HG03571 (cell line): ENCODE measurements around the gene KMT2A.

Source experiments
- ATAC-seq: cut with Tn5 transposase; IDR thresholded peaks from one replicate; pipeline ENCODE4 v1.9.1; 2021; ENCODE audit not compliant: unreplicated experiment

KMT2A gene

DNA sequence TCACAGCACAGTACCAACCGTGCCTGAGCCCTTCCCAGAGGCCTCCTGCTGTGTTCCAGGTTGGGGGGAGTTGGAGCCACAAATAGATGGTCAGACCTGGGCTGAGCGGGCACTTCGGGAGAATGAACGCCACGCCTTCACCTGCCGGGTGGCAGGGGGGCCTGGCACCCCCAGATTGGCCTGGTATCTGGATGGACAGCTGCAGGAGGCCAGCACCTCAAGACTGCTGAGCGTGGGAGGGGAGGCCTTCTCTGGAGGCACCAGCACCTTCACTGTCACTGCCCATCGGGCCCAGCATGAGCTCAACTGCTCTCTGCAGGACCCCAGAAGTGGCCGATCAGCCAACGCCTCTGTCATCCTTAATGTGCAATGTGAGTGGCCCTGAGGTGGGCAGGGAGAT lies 95.8 kb downstream of the KMT2A start:
- ATAC-seq: no peak

DNA sequence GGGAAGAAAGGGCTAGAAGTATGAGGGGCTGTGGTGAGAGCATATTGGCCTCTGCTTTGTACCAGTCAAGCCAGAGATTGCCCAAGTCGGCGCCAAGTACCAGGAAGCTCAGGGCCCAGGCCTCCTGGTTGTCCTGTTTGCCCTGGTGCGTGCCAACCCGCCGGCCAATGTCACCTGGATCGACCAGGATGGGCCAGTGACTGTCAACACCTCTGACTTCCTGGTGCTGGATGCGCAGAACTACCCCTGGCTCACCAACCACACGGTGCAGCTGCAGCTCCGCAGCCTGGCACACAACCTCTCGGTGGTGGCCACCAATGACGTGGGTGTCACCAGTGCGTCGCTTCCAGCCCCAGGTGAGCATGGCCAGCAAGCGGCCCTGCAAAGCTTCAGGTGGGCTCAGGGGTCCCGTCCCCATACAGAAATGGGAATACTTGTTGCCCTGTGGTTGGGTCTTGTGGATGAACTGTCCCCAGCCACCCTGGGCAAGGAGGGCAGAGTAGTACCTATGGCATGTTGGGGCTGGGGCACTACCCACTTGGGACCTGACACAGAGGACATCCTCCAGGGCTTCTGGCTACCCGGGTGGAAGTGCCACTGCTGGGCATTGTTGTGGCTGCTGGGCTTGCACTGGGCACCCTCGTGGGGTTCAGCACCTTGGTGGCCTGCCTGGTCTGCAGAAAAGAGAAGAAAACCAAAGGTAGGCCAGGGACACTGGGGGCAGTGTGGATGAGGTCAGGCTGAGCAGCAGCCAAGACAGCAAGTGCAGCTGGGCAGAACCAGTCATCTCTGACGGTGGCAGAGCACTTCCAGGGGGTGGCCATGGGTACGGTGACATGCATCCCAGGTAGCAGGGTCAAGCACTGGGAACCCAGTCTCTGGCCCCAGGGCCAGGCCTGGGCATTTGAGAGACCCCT lies 96.8 kb downstream of the KMT2A start:
- no peak for ATAC-seq

DNA sequence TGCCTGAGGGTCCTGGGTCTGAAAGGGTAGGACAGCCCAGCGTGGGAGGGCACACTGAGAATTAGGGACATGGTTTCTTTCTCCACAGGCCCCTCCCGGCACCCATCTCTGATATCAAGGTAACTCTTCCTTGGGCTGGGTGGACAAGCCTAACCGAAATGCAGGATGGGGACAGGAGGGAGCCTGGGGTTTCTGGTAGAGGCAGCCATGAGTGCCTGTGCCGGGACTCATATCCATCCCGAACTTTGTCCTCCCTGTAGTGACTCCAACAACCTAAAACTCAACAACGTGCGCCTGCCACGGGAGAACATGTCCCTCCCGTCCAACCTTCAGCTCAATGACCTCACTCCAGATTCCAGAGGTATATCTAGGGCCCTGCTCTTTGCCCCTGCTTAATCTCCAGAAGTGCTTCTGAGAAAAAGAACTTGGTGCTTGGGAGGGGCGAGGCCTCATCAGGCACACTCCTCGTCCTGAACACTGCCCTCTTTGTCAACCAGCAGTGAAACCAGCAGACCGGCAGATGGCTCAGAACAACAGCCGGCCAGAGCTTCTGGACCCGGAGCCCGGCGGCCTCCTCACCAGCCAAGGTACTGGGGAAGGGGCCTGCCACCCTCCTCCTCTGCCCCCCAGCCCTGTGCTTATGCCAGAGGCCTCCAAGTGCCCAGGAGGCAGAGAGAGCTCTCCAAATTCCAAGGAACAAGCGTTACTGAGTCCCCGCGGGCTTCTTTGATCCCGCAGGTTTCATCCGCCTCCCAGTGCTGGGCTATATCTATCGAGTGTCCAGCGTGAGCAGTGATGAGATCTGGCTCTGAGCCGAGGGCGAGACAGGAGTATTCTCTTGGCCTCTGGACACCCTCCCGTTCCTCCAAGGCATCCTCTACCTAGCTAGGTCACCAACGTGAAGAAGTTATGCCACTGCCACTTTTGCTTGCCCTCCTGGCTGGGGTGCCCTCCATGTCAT lies 97.8 kb downstream of the KMT2A start:
- ATAC-seq: no peak

DNA sequence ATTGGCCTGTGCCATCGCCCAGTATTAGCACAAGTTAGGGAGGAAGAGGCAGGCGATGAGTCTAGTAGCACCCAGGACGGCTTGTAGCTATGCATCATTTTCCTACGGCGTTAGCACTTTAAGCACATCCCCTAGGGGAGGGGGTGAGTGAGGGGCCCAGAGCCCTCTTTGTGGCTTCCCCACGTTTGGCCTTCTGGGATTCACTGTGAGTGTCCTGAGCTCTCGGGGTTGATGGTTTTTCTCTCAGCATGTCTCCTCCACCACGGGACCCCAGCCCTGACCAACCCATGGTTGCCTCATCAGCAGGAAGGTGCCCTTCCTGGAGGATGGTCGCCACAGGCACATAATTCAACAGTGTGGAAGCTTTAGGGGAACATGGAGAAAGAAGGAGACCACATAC lies 99.0 kb downstream of the KMT2A start:
- ATAC-seq: no peak

DNA sequence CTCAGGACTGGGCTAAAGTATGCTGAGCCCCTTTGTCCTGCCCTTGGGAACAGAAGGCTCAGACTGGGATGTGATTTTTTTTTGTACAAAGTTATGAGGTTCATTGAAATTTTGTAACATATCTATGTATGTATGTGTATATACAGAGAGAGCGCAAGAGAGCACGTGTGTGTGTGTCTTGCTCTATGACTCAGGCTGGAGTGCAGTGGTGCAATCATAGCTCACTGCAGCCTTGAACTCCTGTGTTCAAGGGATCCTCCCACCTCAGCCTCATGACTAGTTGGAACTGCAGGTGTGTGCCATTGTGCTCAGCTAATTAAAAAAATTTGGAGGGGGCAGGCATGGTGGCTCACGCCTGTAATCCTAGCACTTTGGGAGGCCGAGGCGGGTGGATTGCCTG lies 100.4 kb downstream of the KMT2A start:
- ATAC-seq: no peak

DNA sequence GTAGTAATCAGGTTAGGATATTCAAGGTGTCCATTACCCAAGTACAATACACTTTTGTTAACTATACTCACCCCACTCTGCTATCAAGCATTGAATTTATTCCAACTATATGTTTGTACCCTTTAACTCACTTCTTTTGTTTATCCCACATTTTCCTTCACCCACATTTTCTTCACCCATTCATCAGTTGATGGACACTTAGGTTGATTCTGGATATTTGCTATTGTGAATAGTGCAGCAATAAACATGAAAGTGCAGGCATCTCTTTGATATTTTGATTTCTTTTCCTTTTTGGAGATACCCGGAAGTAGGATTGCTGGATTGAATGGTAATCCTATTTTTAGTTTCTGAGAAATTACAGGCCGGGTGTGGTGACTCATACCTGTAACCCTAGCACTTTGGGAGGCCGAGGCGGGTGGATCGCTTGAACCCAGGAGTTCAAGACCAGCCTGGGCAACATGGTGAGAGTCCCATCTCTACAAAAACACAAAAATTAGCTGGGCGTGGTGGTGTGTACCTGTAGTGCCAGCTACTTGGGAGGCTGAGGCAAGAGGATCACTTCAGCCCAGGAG lies 101.2 kb downstream of the KMT2A start:
- ATAC-seq: no peak

DNA sequence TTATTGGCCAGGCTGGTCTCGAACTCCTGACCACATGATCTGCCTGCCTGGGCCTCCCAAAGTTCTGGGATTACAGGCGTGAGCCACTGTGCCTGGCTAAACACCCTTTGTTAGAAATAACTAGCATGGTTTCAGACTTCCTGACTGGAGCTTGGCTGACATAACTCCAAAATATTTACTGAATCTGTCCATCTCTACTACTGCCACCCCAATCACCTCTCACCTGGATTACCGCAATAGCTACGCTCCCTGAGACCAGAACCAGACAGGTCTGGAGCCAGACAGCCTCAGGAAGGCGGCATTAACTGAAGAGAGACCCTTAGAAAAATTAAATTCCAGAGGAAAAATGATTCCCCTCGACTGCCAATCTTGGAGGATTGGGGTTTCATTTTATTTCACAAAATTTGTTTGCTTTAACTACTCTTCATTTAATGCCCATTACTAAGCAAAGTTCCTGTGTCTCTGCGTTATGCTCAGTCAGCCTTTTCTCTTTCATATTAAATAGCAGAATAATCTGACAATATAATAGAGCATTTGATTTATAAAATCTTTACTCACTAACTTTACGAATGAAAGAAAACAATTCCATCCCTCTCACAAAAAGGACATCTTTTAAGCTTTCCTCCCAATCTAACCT lies 107.8 kb downstream of the KMT2A start:
- ATAC-seq: no peak

DNA sequence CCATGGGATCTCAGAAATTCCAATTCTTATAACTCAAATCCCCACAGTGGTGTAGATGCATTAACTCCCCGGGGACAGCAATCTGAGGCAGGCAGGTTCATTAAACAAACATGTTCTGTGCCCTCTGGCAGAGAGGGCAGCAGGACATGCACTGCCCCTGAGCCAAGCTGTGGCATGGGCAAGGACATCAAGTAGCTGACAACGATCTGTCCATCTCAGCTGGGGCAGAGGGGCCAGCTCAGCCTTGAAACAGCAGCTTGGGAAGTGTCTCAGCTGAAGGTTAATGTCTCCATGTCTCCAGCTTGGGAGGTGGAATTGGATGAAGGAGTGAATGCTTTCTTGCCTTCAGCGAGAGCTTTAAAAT lies 108.3 kb downstream of the KMT2A start:
- no peak for ATAC-seq

DNA sequence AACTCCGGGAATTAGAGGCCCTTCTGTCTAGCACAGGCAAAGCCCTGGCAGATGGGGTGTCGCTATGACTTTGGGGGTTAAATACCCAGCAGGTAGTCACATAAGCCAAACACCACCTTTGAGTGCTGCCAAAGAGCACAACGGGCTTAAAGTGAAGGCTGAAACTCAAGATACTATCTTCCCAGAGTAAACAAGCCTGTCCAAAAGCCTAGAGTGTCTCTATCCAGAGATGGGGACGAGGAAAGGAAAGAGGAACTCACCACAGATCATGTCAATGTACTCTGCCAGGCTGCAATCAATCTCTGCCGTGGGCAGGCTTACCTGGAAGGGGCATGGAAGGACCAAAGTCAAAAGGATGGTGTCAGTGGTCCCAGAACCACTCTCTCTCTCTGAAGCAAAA lies 109.2 kb downstream of the KMT2A start:
- no peak for ATAC-seq

DNA sequence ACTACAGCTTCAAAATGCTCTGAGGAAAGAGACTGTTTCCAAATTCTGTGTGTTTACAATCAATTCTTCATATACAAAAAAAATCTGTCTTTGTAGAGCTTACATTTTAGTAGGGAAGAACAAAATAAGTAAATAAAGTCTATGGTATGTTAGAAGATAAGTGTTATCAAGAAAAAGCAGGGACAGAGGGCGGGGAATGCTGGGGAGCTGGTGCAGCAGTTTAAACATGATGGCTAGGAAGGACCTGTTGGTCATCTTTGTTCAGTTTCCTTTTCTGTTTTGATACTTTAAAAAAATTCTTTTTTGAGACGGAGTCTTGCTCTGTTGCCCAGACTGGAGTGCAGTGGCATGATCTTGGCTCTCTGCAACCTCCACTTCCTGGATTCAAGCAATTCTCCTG lies 110.8 kb downstream of the KMT2A start:
- no peak for ATAC-seq

DNA sequence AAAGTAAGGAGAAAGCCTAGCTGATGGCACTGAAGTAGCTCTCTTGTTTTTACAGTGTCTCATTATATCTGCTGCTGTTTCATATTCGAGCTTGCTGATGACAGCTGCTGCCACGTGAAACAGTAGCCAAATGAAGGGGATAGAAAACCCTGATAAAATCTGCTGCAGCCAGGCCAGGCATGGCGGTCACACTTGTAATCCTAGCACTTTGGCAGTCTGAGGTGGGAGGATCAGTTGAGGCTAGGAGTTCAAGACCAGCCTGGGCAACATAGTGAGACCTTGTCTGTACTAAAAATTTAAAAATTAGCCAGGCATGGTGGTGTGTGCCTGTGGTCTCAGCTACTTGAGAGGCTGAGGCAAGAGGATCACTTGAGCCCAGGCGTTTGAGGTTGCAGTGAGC lies 116.0 kb downstream of the KMT2A start:
- ATAC-seq: no peak

DNA sequence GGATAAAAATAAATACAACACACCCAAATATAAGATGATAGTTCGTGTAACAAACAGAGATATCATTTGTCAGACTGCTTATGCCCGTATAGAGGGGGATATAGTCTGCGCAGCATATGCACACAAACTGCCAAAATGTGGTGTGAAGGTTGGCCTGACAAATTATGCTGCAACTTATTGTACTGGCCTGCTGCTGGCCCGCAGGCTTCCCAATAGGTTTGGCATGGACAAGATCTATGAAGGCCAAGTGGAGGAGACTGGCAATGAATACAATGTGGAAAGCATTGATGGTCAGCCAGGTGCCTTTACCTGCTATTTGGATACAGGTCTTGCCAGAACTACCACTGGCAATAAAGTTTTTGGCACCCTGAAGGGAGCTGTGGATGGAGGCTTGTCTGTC lies 124.5 kb downstream of the KMT2A start:
- ATAC-seq: no peak

DNA sequence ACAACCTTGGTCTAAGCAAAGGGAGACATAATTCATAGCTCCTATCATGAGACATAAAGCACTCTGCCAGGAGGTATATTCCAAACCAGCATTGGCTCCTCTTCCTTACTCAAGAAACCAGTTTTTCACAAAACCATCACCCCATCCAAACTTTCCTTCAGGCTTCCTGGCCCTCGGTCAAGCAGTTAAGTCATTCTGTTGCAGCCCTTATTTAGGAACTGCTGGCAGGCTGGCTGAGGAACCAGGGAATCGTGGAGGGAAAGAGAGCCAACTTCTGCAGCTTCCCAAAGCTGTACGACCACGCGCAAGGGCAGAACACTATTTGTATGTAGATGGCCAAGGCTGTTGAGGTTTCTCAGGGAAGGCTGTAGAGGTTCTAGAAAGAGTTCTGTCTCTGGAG lies 128.8 kb downstream of the KMT2A start:
- ATAC-seq: no peak

DNA sequence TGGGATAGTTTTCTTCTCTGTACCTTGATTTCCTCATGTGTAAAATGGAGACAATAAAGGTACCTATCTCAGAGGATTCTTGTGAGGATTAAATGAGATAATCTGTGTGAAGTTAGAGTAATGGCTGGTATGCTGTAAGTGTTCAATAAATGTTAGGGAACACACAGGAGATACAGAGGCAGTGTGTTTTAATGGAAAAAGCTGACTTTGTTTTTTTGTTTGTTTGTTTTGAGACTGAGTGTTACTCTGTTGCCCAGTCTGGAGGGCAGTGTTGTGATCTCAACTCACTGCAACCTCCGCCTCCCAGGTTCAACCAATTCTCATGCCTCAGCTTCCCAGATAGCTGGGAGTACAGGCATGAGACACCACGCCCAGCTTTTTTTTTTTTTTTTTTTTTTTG lies 133.4 kb downstream of the KMT2A start:
- ATAC-seq: no peak

DNA sequence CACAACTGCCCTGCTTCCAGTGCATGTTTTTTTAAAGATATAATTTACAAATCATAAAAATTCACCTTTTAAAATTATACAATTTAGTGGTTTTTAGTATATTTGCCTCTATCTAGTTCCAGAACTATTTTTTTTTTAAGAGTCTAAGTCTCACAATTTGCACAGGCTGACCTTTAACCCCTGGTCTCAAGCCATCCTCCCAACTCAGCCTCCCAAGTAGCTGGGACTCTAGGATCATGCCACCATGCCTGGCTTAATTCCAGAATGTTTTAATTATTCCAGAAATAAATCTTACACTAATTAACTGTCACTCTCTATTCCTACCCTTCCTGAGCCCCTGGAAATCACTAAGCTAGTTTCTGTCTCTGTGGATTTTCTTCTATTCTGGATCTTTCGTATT lies 134.5 kb downstream of the KMT2A start:
- no peak for ATAC-seq

DNA sequence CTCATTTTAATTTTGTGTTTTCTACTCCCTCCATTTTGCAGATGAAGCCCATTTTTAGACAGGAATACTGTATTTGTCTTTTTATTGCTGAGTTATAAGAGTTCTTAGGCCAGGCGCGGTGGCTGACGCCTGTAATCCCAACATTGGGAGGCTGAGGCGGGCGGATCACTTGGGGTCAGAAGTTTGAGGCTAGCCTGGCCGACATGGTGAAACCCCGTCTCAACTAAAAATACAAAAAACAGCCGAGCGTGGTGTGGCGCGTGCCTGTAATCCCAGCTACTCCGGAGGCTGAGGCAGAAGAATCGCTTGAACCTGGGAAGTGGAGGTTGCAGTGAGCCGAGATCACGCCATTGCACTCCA lies 135.4 kb downstream of the KMT2A start:
- peak; percentile 11 for ATAC-seq

DNA sequence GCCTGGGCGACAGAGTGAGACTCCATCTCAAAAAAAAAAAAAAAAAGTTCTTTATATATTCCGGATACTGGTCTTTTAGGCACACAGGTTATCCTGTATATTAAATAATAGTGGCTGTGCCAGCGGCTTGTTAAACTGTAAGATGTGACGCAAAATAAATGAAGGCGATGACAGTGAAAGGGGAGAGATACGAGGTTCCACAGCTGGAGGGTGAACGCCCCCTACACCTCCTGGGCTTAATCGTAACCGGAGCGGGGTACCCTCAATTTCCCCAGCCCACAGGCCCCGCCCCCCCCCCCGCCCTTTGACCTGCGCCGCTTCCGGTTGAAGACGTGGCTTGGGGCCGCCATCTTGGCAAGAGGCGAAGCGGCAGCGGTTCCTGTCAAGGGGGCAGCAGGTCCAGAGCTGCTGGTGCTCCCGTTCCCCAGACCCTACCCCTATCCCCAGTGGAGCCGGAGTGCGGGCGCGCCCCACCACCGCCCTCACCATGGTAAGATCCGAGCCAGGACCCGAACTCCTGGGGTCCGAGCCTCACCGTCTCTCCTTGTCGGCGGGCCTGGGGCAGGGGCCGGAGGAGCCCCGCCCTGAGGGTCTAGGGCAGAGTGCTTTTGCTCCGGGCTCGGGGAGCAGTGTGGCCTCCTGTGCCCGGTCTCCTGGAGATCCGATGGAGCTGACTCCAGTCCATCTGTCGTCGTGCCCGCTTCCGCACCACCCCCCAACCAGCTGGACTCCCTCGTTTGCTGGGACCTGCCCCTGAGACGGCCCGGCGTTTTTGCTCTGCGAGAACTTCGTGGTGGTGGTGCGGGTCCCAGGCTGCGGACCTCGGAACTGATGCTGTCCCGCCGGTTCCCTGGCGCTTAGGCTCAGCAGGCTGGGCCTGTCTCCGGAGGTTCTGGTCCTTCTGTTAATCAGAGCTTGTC lies 136.0 kb downstream of the KMT2A start, which contains the start of gene ARCN1:
TSS of gene ARCN1 (plus strand) at position 349 of the 920 bp plus-strand sequence. CDS start at position 488, 139 bp downstream.
- ATAC-seq: peak; percentile 66

DNA sequence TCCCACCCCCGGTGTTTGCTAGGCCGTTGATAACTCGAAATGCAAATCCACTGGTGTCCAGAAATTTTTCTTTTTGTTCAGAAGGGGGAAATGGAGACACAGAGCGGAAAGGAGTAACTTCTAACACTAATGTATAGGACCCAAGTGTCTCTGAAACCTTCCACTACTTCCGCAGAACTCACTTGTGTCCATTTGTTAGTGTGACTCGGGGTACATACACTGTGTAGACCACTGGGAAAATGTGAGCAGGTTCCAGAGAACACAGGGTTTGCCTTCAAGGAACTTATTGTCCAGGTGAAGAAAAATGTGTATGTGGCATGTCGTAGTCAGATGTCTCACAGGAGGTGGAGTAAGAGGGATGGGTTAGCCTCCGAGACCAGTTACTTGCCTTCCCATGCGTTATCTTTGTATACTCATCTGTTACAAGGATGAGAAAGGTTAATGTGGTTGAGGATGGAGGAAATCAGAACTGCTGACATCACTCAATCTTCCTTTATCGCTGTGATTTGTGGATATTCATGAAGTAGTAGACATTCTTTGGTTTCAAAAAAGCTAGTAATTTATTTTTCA lies 136.8 kb downstream of the KMT2A start:
- peak; percentile 25 for ATAC-seq

DNA sequence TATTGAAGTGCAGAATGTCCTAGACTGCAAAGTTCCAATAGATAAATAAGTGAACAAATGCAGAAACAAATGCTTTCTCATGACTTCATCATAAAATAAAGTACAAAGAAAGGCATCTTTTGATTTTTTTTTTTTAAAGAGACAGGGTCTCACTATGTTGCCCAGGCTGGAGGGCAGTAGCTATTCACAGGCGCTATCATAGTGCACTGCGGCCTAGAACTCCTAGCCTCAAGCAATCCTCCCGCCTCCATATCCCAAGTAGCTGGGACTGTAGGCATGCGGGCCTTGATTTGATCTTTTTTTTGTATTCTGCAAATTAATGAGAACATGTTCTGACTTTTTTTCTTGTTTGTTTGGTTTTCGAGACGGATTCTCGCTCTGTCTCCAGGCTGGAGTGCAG lies 138.3 kb downstream of the KMT2A start:
- no peak for ATAC-seq
